Glutamatergic neuron (in vitro differentiated cells): Measurements from ENCODE around the gene OGFOD3. TPM values are rescaled to one million over a fixed set of nuclear protein-coding genes. Genes with fewer than 3 reads are reported as not detected.

ENCODE experiments used
- DNase-seq: peaks from one replicate; pipeline ENCODE4 v3.0.0; 2022
- H3K27ac Mint-ChIP-seq: one replicate; pipeline ENCODE4 v1.8.0; 2020; ENCODE audit warnings: mild to moderate bottlenecking, mixed read lengths, inconsistent platforms; ENCODE audit not compliant: unreplicated experiment
- H3K27me3 Mint-ChIP-seq: one replicate; pipeline ENCODE4 v1.8.0; 2020; ENCODE audit warnings: mild to moderate bottlenecking, moderate library complexity, mixed read lengths, inconsistent platforms; ENCODE audit not compliant: unreplicated experiment
- H3K36me3 Mint-ChIP-seq: one replicate; pipeline ENCODE4 v1.8.0; 2020; ENCODE audit warnings: mild to moderate bottlenecking, mixed read lengths, inconsistent platforms; ENCODE audit not compliant: unreplicated experiment
- H3K4me1 Mint-ChIP-seq: one replicate; pipeline ENCODE4 v1.8.0; 2020; ENCODE audit warnings: mild to moderate bottlenecking, low read depth, mixed read lengths, inconsistent platforms; ENCODE audit not compliant: unreplicated experiment
- H3K4me3 Mint-ChIP-seq: one replicate; pipeline ENCODE4 v1.8.0; 2020; ENCODE audit warnings: mild to moderate bottlenecking, mixed read lengths, inconsistent platforms; ENCODE audit not compliant: unreplicated experiment
- H3K9me3 Mint-ChIP-seq: one replicate; pipeline ENCODE4 v1.8.0; 2020; ENCODE audit warnings: mild to moderate bottlenecking, moderate library complexity, mixed read lengths, inconsistent platforms; ENCODE audit not compliant: unreplicated experiment
- CTCF ChIP-seq: fragments of 200-600 bp; sonication (generic); IDR thresholded peaks from one replicate; pipeline ENCODE4 v1.5.0; 2021; ENCODE audit not compliant: partially characterized antibody, unreplicated experiment
- total RNA-seq: library from RNA; stranded (reverse); fragmentation: NEBNext Ultra II Directional; extraction: Animal tissue kit (Norgen Biotek cat#: 25700); gene quantifications from one replicate; pipeline ENCODE4 v1.2.1, GENCODE V29; 2021; ENCODE audit not compliant: unreplicated experiment

The OGFOD3 gene
- total RNA-seq, 1 donor from 2014 or later = 23.0 TPM

- TF ChIP-seq CTCF = no peak
- Mint-ChIP-seq H3K27me3 (peaks cover 9% of the 10 kb centered on the region), H3K9me3 (peaks cover 8% of the 10 kb centered on the region), H3K36me3 (no peaks in the 10 kb centered on the region), H3K27ac (no peak overlapping the region), H3K4me3 (no peak overlapping the region), H3K4me1 (peaks cover 8% of the 10 kb centered on the region)
- DNase-seq = no peak
These were observed 32.7 kb downstream of the OGFOD3 start for GRCh38 chr17:82385559-82386254.

DNA sequence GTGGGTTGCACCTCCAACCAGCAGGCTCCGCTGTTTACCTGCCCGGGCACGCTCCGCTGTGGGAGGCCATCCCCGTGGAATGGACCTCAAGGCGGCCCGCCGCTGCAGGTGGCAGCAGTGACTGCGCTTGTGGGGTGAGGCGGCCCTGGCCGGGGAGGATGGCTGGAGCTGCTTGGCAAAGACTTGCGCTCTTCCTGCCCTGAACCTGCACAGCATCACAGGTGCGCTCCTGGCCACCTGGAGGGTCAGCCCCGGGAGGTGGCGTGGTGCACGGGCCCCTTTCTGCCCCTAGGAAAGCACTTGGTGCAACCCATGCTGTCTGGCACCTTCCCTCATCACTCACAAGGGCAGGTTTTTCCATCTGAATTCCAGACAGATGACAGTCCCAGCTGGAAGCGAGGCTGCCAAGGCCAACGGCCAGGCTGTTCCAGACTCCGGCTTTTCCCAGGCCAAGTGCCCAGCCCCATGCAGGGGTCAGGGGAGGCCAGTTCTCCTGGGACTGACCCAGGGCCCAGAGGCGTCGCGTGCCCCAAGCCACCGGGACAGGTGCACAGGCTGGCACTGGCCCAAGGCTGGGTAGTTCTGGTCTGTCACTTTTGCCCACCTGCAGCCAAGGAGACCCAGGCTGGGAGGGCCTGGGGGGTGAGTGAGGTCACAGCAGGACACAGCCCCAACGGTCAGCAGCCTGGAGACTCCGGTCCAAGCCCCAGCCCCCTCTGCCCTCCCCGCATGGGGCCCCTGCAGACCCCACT lies 33.5 kb downstream of the OGFOD3 start:
- Mint-ChIP-seq H3K9me3 (peaks cover 8% of the 10 kb centered on the region), H3K4me3 (no peak overlapping the region), H3K27ac (peak overlapping the region; percentile 22), H3K27me3 (peaks cover 14% of the 10 kb centered on the region), H3K4me1 (peaks cover 11% of the 10 kb centered on the region), H3K36me3 (no peaks in the 10 kb centered on the region)
- peak; percentile 45 for DNase-seq
- no peak for TF ChIP-seq CTCF

GRCh38 chr17:82384051-82384729 lies 34.2 kb downstream of the OGFOD3 start:
- H3K4me1 Mint-ChIP-seq = peaks cover 12% of the 10 kb centered on the region
- H3K36me3 Mint-ChIP-seq = no peaks in the 10 kb centered on the region
- H3K27ac Mint-ChIP-seq = no peak overlapping the region
- peaks cover 11% of the 10 kb centered on the region for H3K27me3 Mint-ChIP-seq
- H3K4me3 Mint-ChIP-seq = no peak overlapping the region
- no peak for TF ChIP-seq CTCF
- peaks cover 8% of the 10 kb centered on the region for H3K9me3 Mint-ChIP-seq
- no peak for DNase-seq

- peaks cover 14% of the 10 kb centered on the region for H3K4me1 Mint-ChIP-seq
- no peak for TF ChIP-seq CTCF
- peak; percentile 62 for DNase-seq
These were observed 35.0 kb downstream of the OGFOD3 start for GRCh38 chr17:82383411-82383810.

More at GRCh38 chr17:82383411-82383810, 35.0 kb downstream of the OGFOD3 start:
- no peaks in the 10 kb centered on the region for H3K36me3 Mint-ChIP-seq
- no peak overlapping the region for H3K4me3 Mint-ChIP-seq
- H3K27ac Mint-ChIP-seq = peak overlapping the region; percentile 8
- H3K27me3 Mint-ChIP-seq = peaks cover 13% of the 10 kb centered on the region
- peaks cover 9% of the 10 kb centered on the region for H3K9me3 Mint-ChIP-seq
